Fibroblast of lung (primary cell): ENCODE results near the gene TMEM170A.

Experiments
- CTCF ChIP-seq, 2 donors: IDR thresholded peaks in 1 of 2; conservative IDR thresholded peaks in 1 of 2; 1 replicate in 1 of 2; 2 replicates in 1 of 2; pipeline ENCODE4 v1.5.1; 2011 to 2012; ENCODE audit warnings: low read length in 2 of 2, control low read depth in 1 of 2, inconsistent platforms in 1 of 2, low read depth in 1 of 2, mild to moderate bottlenecking in 1 of 2
- EZH2 ChIP-seq: IDR thresholded peaks from 2 replicates; pipeline ENCODE4 v1.5.1; 2012; ENCODE audit warnings: low read length, control low read depth, mild to moderate bottlenecking; ENCODE audit errors: missing control alignments

DNA sequence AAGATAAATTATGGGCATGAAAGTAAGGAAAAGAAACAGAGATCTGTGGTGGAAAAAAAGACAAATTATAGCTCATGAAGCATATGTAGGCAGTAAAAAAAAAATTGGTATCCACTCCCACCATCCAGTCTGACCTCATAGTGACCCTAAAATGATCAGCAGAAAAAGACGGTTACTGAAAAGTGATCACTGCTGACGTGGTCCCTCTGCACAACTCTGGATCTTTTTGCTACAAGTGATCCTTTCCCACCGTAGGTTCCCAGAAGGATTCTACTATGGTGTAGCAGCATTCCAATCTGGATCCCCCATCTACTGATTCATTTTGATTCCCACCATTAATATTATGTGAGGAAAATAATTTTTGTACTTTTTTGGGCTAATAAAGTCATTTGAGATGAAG, 41.6 kb upstream of the TMEM170A start:
- TF ChIP-seq CTCF (conservative IDR thresholded peaks at IDR 0.05 in 1 of 2, IDR thresholded peaks at IDR 0.05 in 1 of 2; ENCODE audit: low read depth in 1 of 2, low read length in 2 of 2) (no peak), EZH2 (no peak)
